GM12874 (cell line): ENCODE data around the gene USP10.

ENCODE experiments used
- TF ChIP-seq, protein P1 (sequence below): IDR thresholded peaks from 2 replicates; pipeline ENCODE4 v1.5.1; 2011; ENCODE audit warnings: low read depth, mild to moderate bottlenecking, control low read depth, low read length, moderate library complexity; ENCODE audit not compliant: insufficient read depth

Gene USP10

DNA sequence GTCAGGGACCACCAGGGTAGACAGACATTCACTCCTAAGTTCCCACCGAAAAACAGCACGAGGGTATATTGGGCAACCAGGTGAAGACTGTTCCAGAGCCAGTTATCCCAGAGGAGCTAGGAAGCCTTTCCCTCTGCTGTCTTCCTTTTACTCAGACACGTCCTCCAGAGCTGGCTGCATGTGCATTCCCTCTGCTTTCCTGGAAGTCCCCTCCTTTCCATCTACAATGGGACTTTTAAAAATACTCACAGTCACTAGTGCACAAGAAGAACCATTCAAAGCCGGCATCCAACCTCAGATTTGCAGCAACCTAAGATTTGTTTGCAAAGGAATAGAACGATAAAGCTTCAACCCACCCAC, 87.4 kb downstream of the USP10 start:
- TF ChIP-seq, protein P1, sequence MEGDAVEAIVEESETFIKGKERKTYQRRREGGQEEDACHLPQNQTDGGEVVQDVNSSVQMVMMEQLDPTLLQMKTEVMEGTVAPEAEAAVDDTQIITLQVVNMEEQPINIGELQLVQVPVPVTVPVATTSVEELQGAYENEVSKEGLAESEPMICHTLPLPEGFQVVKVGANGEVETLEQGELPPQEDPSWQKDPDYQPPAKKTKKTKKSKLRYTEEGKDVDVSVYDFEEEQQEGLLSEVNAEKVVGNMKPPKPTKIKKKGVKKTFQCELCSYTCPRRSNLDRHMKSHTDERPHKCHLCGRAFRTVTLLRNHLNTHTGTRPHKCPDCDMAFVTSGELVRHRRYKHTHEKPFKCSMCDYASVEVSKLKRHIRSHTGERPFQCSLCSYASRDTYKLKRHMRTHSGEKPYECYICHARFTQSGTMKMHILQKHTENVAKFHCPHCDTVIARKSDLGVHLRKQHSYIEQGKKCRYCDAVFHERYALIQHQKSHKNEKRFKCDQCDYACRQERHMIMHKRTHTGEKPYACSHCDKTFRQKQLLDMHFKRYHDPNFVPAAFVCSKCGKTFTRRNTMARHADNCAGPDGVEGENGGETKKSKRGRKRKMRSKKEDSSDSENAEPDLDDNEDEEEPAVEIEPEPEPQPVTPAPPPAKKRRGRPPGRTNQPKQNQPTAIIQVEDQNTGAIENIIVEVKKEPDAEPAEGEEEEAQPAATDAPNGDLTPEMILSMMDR, result no peak

DNA sequence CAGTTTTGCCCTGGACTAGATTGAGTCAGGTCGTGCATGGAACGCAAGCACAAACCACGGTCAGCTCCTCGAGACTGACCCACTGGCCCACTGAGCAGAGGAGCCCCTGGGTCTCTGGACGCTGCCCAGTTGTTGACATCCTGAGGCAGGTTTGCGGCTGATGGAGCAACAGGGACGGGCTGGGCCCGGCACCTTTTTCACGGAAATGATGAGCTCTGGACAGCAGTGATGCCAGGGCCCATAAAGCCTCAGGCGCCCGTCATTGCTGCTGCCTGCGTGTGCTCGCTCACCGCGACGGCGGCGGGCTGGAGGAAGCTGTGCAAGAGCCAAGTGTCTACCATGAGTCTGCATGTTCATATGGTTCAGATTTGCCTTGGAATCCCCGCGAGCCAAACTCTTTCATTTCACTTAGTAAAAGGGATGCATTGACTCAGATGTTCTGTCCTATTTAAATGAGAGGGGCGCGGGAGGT, 89.2 kb downstream of the USP10 start:
- TF ChIP-seq, protein P1, result no peak

DNA sequence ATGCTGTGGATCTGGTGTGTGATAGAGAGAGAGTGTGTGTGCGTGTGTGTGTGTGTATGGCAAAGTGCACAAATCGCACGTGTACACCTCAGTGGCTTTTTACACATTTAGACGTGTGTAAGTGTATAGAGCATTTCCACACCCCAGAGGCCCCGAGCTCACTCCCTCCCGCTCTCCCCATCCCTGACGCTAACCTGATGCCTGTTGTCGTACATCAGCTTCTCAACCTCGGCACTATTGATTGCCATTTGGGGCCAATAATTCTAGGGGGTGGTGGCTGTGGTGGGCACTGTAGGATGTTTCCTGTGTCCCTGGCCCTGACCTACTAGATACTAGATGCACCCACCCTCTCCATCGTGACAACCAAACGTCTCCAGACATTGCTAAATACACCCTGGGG, 89.6 kb downstream of the USP10 start:
- TF ChIP-seq, protein P1, result no peak

DNA sequence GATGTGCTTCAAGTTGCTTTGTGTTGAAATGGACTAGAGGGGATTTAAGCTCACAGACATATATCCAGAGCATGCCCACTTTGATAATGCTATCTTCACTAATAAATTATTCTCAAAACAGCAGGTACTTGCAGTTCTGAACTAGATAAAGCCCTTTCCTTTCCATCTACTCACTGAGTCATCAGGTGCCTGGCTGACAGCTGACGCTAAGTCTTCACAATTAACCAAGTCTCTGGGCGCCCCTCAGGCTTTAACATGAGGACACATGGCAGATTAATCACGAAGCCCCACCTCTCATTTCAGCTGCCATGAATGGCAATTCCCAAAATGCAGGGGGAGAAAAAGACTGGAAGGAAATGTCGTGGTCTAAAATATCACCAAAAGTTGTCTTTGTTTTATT, 90.5 kb downstream of the USP10 start:
- TF ChIP-seq, protein P1, result no peak

DNA sequence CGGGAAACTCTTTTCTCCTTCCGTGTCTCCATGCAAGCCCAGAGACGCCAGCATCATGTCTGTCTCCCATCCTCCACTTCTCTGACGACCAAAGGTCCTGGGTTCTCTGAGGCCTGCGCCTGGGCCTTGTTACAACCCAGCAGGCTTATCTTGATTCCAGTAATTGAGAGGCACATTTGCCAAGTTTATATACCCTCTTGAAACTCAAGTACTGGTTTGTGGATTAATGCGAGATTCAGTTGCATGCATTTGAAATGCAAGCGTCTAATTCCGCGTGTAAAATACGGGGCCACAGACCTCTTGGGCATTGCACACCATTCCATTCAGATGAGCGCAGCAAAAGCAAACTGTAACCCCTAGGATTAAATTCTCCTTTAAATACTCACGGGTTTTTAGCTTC, 91.3 kb downstream of the USP10 start:
- TF ChIP-seq, protein P1, result no peak

DNA sequence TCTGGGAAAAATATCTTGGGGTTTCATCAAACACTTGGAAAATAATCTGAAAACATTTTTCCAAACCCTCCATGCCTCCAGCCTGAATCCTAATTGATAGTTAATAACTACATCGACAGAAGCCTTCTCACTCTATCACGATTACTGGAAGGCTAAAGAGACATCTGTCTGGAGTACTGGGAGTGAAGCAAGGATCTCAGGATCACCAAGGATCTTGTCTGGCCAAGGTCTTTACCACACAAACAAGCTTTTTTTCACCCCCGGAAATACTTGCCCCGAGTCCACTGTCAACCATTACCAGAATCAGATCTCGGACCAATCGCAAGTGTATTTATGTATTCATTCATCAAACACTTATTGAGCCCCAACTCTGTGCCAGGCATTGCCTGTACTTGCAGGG, 91.7 kb downstream of the USP10 start:
- TF ChIP-seq, protein P1, result no peak

DNA sequence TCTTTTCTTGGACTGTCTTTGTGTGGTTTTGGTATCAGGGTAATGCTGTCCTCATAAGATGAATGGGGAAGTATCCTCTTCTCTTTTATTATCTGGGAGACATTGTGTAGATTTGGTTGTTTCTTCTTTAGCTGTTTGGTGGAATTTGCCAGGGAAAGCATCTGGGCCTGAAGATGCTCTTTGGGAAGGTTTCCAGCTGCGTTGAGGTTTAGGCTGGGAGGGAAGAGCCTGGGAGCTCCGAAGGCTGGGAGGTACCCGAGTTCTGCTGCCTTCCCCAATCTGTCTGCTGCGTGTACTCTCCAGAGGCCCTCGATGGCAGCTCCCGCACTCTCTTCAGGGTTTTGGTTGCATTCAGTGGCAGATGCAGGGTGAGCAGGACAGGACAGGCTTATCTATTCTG, 94.4 kb downstream of the USP10 start:
- TF ChIP-seq, protein P1, result no peak

DNA sequence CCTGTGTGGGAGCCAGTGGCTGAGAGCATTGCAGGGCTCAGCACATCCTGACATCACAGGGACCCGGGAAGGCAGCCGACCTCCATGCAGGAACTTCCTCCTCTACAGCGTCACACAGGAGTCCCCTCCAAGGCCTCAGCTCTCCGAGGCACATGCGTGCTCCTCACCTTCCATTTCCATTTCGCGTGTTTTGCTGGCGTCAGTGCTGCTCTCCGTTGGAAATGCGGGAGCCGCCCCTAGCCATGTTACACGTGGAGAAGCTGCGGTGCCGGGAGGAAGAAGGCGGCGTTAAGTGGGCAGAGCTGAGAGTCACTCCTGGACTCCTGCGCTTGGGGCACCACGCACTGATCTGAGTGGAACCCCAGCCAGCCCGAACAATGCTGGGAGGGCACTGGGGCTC, 94.8 kb downstream of the USP10 start:
- TF ChIP-seq, protein P1, result no peak
